NCI-H524 treated with DMSO at 0.1 percent for 48 hours (cell line): ENCODE measurements around the gene KIAA1217.
"Not testable (repeated sequence)": the region's sequence is repeated elsewhere in the genome, so short reads cannot be mapped to it uniquely, and the experiment has no call there.

Source experiments
- DNase-seq: peaks from one replicate; lab custom pipeline; 2025; lab: John Stamatoyannopoulos, UW

KIAA1217 gene

GRCh38 chr10:24288581-24288980 is 79.6 kb downstream of the KIAA1217 start:
- DNase-seq, result no peak

DNA sequence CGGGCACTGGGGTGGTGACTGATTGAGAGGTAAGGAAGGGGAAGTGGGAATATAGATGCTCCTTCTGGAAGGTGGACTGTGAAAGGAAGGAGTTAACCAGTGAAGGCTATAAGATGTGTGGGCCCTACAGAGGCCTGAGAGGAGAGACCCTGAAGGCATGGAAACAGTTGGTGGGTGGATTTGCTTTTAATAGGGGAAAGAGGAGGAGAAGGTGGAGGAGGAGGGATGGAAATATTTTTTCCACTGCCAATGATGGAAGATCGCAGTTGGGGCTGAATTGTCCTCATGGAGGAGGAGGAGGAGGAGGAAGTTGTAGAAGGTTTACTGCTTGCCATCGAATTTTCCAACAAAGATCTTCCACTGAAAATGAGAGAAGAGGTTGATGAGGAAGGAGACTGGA is 80.3 kb downstream of the KIAA1217 start:
- no peak for DNase-seq

GRCh38 chr10:24292304-24293293 is 83.7 kb downstream of the KIAA1217 start:
- DNase-seq, result no peak

- no peak for DNase-seq
Measured at GRCh38 chr10:24299578-24300260, 90.8 kb downstream of the KIAA1217 start.

- DNase-seq, result no peak
Measured at GRCh38 chr10:24303522-24304310, 94.8 kb downstream of the KIAA1217 start.

- DNase-seq, result no peak
Measured at GRCh38 chr10:24305551-24306506, 96.9 kb downstream of the KIAA1217 start.

DNA sequence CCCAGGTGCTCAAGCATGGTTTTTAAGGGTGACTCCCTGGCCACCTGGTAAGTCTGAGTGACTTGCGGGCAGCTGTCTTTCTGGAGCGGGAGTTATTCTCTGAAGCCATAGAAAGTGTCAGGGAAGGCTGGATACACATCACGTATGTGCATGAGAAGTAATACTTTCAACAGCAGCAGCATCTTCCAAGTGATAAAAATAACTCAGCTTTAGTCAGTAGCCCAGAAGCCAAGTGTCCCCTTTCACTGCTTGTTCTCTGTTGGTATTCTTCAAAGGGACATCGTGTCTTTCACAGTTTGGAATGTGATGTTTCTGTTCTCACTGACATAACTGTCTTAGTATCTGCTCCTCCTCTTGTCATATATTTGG is 97.6 kb downstream of the KIAA1217 start:
- DNase-seq, result no peak

DNA sequence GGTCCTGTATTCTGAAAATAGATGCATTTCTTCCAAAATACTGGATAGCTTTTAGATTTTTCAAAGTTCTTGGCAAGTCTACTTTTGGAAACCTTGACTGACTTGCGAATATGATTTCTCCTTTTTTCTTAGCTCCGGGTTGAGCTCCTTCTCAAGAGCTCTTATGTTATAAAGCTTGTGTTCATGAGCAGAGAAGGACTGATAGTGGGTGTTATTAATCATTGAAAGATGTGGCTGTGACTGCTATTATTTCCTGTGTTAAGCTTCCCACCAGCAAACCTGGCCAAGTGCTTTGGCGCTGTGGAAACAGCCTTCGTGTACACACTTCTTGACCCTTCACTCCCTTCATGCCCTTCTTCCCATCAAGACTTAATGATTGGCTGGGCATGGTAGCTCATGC is 98.2 kb downstream of the KIAA1217 start:
- no peak for DNase-seq

DNA sequence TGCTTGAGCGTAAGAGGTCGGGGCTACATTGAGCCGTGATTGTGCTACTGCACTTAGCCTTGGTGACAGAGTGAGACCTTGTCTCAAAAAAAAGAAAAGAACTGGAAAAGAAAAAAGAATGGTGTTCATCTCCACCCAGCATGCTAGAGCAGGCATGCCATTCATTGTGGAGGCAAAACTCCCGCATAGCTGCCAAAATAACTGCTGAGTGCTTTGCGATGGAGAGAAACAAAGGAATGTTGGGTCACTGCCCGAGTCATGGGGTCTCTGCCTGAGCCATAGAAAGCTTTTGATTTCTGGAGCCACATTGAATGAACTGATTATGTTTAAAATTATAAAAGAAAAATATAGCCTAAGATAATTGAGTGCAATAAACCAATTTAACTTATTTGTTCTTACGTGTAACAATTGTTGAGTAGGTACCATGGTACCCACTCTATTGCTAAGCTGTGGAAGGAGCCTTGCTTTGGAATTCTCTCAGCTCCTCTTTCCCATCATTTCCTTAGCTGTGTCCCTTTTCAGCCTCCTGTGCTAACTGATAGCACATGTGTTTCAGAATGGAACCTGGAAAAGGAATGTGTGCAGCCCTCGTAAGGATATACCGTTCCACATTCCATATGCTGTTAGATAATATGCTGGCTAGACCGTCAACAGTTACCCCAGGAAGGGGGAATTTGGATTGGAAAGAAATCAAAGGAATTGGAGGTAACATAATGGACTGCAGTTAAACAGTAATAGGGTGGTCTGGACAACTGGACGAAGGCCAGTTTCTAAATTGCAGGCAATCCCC is 99.0 kb downstream of the KIAA1217 start:
- DNase-seq, result no peak

- no peak for DNase-seq
Measured at GRCh38 chr10:24310104-24310503, 101.2 kb downstream of the KIAA1217 start.

DNA sequence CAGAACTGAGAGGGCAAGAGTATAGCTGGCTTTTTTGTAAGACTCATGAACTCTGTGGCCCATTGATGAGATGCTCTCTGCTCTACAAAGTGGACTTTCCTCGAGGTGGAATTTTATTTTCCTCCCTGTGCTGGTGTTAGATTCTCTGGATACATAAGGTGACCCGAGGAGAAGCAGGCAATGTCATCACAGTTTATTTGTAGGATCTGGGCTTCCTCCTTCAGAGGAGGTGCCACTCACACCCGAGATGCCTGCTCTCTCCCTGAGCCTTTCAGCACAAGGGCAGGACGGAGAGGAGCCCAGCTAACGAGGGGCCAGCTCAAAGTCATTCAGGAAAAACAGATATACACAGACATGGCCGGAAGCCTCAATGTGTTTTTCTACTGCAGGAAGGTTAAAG is 103.0 kb downstream of the KIAA1217 start:
- no peak for DNase-seq

DNA sequence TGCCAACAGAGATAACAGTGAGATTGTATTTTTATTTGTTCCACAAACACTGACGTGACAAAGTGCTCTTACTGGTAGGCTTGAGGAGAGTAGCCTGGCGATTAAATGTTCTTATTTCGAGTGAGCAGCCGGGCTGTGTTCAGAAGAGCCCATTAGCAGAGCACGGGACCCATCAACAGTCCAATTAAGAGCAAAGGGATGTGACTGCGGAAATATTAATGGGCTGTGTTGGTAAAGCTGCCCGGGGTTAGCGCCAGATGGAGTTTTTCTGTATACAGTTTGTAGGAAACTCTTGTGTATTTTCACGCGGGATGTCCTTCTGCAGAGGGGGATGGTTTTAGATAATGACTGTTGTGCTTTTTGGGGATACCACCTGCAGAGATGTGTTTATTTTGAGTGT is 104.3 kb downstream of the KIAA1217 start:
- peak; percentile 36 for DNase-seq

- DNase-seq, result no peak
Measured at GRCh38 chr10:24315211-24315610, 106.3 kb downstream of the KIAA1217 start.

DNA sequence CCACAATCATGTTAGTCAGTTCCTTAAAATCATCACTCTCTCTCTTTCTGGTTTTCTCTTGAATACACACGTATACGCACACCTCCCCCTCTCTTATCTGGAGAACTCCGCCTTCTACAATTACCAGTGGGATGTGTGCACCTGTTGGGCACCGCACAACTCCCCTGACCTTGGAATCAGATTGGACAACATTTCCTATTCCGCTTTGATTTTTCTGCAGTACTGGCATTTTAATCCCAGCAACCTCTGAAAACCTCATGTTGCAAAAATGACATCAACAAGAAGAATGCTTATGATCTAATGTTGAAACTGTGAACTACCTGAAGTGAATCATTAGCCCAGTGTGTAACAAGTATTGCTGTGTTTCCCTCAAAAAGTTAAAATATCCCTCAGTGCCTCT is 109.6 kb downstream of the KIAA1217 start:
- DNase-seq, result no peak

- DNase-seq, result no peak
Measured at GRCh38 chr10:24320373-24320772, 111.4 kb downstream of the KIAA1217 start.

DNA sequence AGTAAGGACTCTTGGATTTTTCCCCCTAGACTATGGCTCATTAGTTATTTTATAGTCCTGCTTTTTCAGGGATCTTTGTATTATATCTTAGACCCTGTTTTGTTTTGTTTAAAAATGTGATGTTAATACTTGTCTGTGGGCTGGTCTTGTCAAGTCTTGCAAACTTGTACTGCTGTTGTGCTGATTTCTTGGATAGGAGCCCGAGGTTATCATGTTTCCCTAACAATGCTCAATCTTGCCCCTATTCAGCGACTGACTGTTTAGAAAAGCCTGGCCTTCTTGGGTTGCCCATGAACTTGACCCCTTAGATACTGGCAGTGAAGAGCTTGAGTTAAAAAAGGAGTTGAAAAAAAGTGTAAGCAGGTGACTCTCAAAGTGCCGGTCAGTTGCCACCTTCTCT is 115.7 kb downstream of the KIAA1217 start:
- DNase-seq, result no peak

- no peak for DNase-seq
Measured at GRCh38 chr10:24331457-24331856, 122.5 kb downstream of the KIAA1217 start.

DNA sequence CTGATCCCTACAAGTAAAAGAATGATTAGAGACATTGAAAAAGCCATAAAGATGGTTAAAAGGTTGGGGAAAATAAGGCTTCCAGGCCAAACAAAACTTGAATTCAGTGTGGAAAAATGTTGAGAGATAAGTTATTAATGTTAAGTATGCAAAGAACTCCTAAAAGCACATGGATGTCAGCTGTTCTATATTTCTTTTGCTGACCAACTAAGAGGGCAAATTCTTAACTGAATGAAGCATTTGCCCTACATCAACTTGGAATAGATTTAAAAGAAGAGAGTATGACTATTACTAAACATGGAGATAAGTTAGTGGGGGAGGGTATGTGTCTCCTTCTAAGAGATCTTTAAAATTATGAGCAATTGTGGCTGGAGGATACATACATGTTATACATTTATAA is 124.8 kb downstream of the KIAA1217 start:
- no peak for DNase-seq

- DNase-seq, result no peak
Measured at GRCh38 chr10:24334279-24334939, 125.5 kb downstream of the KIAA1217 start.

GRCh38 chr10:24337723-24338122 is 128.8 kb downstream of the KIAA1217 start:
- not testable (repeated sequence) for DNase-seq
